ENCODE measurements around the gene TPK1.

TPK1 gene

DNA sequence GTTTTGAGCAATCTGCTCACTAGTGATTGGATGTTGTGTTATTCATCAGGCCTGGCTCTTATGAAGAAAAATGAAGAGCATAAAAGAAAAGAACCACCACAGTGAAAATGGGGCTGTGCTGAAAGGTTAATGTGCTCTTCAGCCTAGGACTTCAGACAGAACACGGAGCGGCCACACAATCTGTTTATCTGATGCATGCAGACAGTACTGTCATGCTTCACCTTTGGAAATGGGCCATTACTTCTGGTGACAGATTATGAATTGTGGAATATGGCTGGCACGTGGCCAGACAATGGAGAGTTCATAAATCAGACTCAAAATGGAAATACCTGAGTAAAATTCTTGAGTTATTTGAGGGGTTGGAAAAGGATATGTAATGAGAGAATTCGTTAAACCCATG lies 346.3 kb downstream of the TPK1 start:
- no peaks in the 10 kb centered on the region for H3K36me3 ChIP-seq (ENCODE audit: insufficient read depth, low read length)
- H3K9me3 ChIP-seq (replicated peaks; ENCODE audit: low read length) = no peaks in the 10 kb centered on the region
- no peak overlapping the region for H3K4me2 ChIP-seq (ENCODE audit: low read length)
- H3K4me1 ChIP-seq (ENCODE audit: control insufficient read depth, insufficient read depth, low read length) = no peaks in the 10 kb centered on the region
- H3K27me3 ChIP-seq (ENCODE audit: control insufficient read depth, insufficient read depth, low read length) = no peaks in the 10 kb centered on the region
- no peak overlapping the region for H3K9ac ChIP-seq (ENCODE audit: low read depth, low read length)
- H3K4me3 ChIP-seq (ENCODE audit: low read length) = no peak overlapping the region

DNA sequence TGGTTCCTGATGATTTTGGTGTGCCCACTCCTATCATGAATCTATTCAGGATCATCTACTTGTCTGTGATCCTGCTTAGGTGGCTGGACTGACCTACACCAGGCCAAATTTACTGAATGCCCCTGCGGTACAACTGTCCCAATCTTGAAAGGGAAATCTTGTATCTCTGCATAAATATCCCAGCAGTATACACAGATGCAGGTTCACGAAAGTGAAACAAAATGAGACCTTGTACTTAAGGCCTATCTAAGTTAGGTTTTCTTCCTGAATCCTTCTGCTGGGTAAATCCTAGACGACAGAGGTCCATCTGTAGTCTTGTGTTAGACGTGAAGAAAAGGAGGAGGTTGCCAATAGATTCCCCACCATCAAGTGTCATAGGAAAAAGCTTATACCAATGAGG lies 346.9 kb downstream of the TPK1 start:
- Histone ChIP-seq H3K9me3 (replicated peaks; ENCODE audit: low read length) (no peaks in the 10 kb centered on the region), H3K4me1 (ENCODE audit: control insufficient read depth, insufficient read depth, low read length) (no peaks in the 10 kb centered on the region), H3K4me3 (ENCODE audit: low read length) (no peak overlapping the region), H3K4me2 (ENCODE audit: low read length) (no peak overlapping the region), H3K27me3 (ENCODE audit: control insufficient read depth, insufficient read depth, low read length) (no peaks in the 10 kb centered on the region), H3K9ac (ENCODE audit: low read depth, low read length) (no peak overlapping the region), H3K36me3 (ENCODE audit: insufficient read depth, low read length) (no peaks in the 10 kb centered on the region)

- Histone ChIP-seq H3K4me1 (ENCODE audit: control insufficient read depth, insufficient read depth, low read length) (no peaks in the 10 kb centered on the region), H3K36me3 (ENCODE audit: insufficient read depth, low read length) (no peaks in the 10 kb centered on the region), H3K9ac (ENCODE audit: low read depth, low read length) (no peak overlapping the region), H3K4me3 (ENCODE audit: low read length) (no peak overlapping the region), H3K4me2 (ENCODE audit: low read length) (no peak overlapping the region), H3K9me3 (replicated peaks; ENCODE audit: low read length) (no peaks in the 10 kb centered on the region), H3K27me3 (ENCODE audit: control insufficient read depth, insufficient read depth, low read length) (no peaks in the 10 kb centered on the region)
These were observed 348.0 kb downstream of the TPK1 start for GRCh38 chr7:144487901-144488300.

GRCh38 chr7:144484445-144484844 lies 351.4 kb downstream of the TPK1 start:
- Histone ChIP-seq H3K36me3 (ENCODE audit: insufficient read depth, low read length) (no peaks in the 10 kb centered on the region), H3K4me2 (ENCODE audit: low read length) (no peak overlapping the region), H3K4me3 (ENCODE audit: low read length) (no peak overlapping the region), H3K27me3 (ENCODE audit: control insufficient read depth, insufficient read depth, low read length) (no peaks in the 10 kb centered on the region), H3K9me3 (replicated peaks; ENCODE audit: low read length) (no peaks in the 10 kb centered on the region), H3K4me1 (ENCODE audit: control insufficient read depth, insufficient read depth, low read length) (no peaks in the 10 kb centered on the region), H3K9ac (ENCODE audit: low read depth, low read length) (no peak overlapping the region)

GRCh38 chr7:144483189-144483588 lies 352.7 kb downstream of the TPK1 start:
- no peaks in the 10 kb centered on the region for H3K27me3 ChIP-seq (ENCODE audit: control insufficient read depth, insufficient read depth, low read length)
- H3K36me3 ChIP-seq (ENCODE audit: insufficient read depth, low read length) = no peaks in the 10 kb centered on the region
- no peak overlapping the region for H3K9ac ChIP-seq (ENCODE audit: low read depth, low read length)
- H3K4me3 ChIP-seq (ENCODE audit: low read length) = no peak overlapping the region
- no peaks in the 10 kb centered on the region for H3K4me1 ChIP-seq (ENCODE audit: control insufficient read depth, insufficient read depth, low read length)
- no peaks in the 10 kb centered on the region for H3K9me3 ChIP-seq (replicated peaks; ENCODE audit: low read length)
- H3K4me2 ChIP-seq (ENCODE audit: low read length) = no peak overlapping the region

DNA sequence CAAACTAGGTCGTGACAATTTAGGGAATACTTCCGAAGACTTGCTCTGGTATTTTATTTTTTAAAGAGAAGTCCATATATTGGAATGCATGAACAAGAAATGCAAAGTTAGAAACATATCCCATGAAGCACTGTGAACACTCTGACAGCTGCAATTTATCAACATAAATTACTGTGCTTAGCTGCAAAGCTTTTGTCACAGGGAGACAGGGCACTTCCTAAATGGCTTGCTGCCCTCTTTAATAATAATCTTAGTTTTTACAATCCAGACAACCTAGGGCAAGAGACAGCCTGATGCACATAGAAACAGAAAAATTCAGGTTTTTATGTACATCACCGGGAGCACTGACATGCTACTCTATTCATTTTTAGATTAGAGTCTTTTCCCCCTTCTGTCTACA lies 354.0 kb downstream of the TPK1 start:
- H3K4me2 ChIP-seq (ENCODE audit: low read length) = no peak overlapping the region
- no peaks in the 10 kb centered on the region for H3K36me3 ChIP-seq (ENCODE audit: insufficient read depth, low read length)
- H3K27me3 ChIP-seq (ENCODE audit: control insufficient read depth, insufficient read depth, low read length) = no peaks in the 10 kb centered on the region
- H3K4me1 ChIP-seq (ENCODE audit: control insufficient read depth, insufficient read depth, low read length) = no peaks in the 10 kb centered on the region
- H3K4me3 ChIP-seq (ENCODE audit: low read length) = no peak overlapping the region
- no peaks in the 10 kb centered on the region for H3K9me3 ChIP-seq (replicated peaks; ENCODE audit: low read length)
- H3K9ac ChIP-seq (ENCODE audit: low read depth, low read length) = no peak overlapping the region

DNA sequence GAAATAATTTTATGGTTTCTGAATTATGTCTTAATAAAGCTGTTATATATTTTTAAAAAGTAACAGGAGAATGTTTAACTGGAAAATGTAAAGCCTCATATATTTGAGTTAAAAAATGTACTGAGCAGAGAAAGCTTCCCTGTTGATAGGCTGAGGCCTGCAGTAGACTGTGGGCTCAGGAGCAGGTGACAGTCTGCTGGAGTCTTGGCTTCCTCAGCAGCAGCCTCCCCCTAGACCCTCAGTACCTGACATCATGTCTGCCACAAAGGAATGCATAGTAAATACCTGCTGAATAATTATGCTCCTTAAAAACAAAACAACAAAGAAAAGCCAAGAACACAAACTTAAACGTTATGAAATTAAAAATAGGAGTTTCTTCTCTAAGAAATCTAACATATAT lies 358.5 kb downstream of the TPK1 start:
- Histone ChIP-seq H3K4me1 (ENCODE audit: control insufficient read depth, insufficient read depth, low read length) (no peaks in the 10 kb centered on the region), H3K9me3 (replicated peaks; ENCODE audit: low read length) (no peaks in the 10 kb centered on the region), H3K36me3 (ENCODE audit: insufficient read depth, low read length) (no peaks in the 10 kb centered on the region), H3K4me3 (ENCODE audit: low read length) (no peak overlapping the region), H3K27me3 (ENCODE audit: control insufficient read depth, insufficient read depth, low read length) (no peaks in the 10 kb centered on the region), H3K4me2 (ENCODE audit: low read length) (no peak overlapping the region), H3K9ac (ENCODE audit: low read depth, low read length) (no peak overlapping the region)

DNA sequence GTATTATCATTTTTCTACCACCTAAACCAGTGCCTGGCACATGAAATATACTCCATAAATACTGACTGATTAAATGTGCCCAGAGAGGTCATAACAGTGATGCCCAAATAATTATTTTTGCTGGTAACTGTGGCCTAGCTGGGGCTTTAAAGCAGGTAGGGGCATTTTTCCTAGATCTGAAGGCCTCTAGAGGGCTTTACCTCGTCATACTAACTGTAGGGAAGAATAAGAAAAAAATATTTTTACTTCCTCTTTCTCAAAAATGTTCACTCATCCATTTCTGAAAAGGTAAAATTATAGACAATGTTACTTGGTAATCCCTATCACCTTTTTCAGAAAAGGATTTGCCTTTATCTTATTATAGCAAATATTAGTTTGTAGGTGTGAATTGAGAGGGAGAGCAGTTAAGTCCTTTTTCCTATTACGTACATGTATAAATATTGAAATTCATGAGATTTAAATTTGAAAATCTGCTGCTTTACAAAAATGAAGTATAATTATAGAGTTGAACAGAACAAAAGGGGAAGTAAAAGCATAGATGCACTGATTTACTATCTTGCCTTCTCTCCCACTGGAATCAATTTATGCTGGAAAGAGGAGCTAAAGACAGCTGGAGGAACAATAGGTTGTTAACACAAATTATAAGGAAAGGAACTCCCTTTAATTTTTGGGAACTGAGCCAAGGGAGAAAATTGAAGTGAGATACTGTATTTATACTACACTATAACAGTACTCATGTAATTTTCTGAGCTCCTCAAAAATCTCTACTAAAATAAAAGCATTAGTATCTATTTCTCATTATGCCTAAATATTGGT lies 360.8 kb downstream of the TPK1 start:
- Histone ChIP-seq H3K36me3 (ENCODE audit: insufficient read depth, low read length) (no peaks in the 10 kb centered on the region), H3K9ac (ENCODE audit: low read depth, low read length) (no peak overlapping the region), H3K4me3 (ENCODE audit: low read length) (no peak overlapping the region), H3K27me3 (ENCODE audit: control insufficient read depth, insufficient read depth, low read length) (no peaks in the 10 kb centered on the region), H3K4me1 (ENCODE audit: control insufficient read depth, insufficient read depth, low read length) (no peaks in the 10 kb centered on the region), H3K9me3 (replicated peaks; ENCODE audit: low read length) (no peaks in the 10 kb centered on the region), H3K4me2 (ENCODE audit: low read length) (no peak overlapping the region)

DNA sequence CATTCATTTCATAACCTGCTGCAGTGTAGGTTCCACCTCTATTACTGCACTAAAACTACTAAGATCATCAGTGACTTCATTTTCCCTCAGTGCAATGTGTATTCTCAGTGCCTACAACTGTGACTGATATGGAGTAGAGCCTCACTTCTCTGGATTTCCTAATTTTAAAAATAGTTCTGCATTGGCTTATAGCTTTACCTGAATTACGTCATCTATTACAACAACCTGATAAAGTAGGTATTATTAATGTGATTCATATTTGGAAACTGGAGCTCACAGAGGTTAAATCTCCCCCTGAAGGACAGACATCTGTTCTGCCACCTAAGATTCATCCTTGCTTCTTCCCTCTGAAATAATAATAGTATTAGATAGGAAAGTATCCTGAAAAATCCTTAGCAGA lies 361.5 kb downstream of the TPK1 start:
- Histone ChIP-seq H3K27me3 (ENCODE audit: control insufficient read depth, insufficient read depth, low read length) (no peaks in the 10 kb centered on the region), H3K4me2 (ENCODE audit: low read length) (no peak overlapping the region), H3K9me3 (replicated peaks; ENCODE audit: low read length) (no peaks in the 10 kb centered on the region), H3K36me3 (ENCODE audit: insufficient read depth, low read length) (no peaks in the 10 kb centered on the region), H3K4me3 (ENCODE audit: low read length) (no peak overlapping the region), H3K9ac (ENCODE audit: low read depth, low read length) (no peak overlapping the region), H3K4me1 (ENCODE audit: control insufficient read depth, insufficient read depth, low read length) (no peaks in the 10 kb centered on the region)

- no peaks in the 10 kb centered on the region for H3K4me1 ChIP-seq (ENCODE audit: control insufficient read depth, insufficient read depth, low read length)
- H3K36me3 ChIP-seq (ENCODE audit: insufficient read depth, low read length) = no peaks in the 10 kb centered on the region
- H3K9me3 ChIP-seq (replicated peaks; ENCODE audit: low read length) = no peaks in the 10 kb centered on the region
- H3K9ac ChIP-seq (ENCODE audit: low read depth, low read length) = no peak overlapping the region
- no peaks in the 10 kb centered on the region for H3K27me3 ChIP-seq (ENCODE audit: control insufficient read depth, insufficient read depth, low read length)
- H3K4me3 ChIP-seq (ENCODE audit: low read length) = no peak overlapping the region
- no peak overlapping the region for H3K4me2 ChIP-seq (ENCODE audit: low read length)
These were observed 361.9 kb downstream of the TPK1 start for GRCh38 chr7:144473908-144474307.

DNA sequence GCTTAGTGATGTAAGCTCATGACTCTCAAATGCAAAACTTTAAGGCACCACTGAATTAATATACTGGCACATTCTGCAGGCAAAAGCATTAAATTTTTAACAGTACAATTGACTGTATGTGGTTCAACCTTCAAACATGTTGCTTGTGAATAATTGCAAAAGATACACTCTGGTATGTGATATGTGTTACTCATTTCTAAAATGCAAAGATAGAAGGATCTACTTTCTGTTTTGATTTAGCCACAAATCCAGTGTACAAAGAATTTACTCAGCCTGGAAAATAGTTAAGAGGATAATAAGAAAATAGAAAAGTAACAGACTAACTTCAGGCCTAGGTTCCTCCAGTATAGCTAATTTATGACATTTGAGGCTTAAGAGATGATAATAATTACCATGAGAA lies 365.8 kb downstream of the TPK1 start:
- H3K9me3 ChIP-seq (replicated peaks; ENCODE audit: low read length) = no peaks in the 10 kb centered on the region
- H3K4me1 ChIP-seq (ENCODE audit: control insufficient read depth, insufficient read depth, low read length) = no peaks in the 10 kb centered on the region
- H3K27me3 ChIP-seq (ENCODE audit: control insufficient read depth, insufficient read depth, low read length) = no peaks in the 10 kb centered on the region
- H3K36me3 ChIP-seq (ENCODE audit: insufficient read depth, low read length) = no peaks in the 10 kb centered on the region
- H3K4me2 ChIP-seq (ENCODE audit: low read length) = no peak overlapping the region
- H3K4me3 ChIP-seq (ENCODE audit: low read length) = no peak overlapping the region
- H3K9ac ChIP-seq (ENCODE audit: low read depth, low read length) = no peak overlapping the region

- H3K36me3 ChIP-seq (ENCODE audit: insufficient read depth, low read length) = no peaks in the 10 kb centered on the region
- H3K4me3 ChIP-seq (ENCODE audit: low read length) = no peak overlapping the region
- no peaks in the 10 kb centered on the region for H3K27me3 ChIP-seq (ENCODE audit: control insufficient read depth, insufficient read depth, low read length)
These were observed 366.7 kb downstream of the TPK1 start for GRCh38 chr7:144468990-144469732.

More at GRCh38 chr7:144468990-144469732, 366.7 kb downstream of the TPK1 start:
- Histone ChIP-seq H3K9ac (ENCODE audit: low read depth, low read length) (no peak overlapping the region), H3K4me1 (ENCODE audit: control insufficient read depth, insufficient read depth, low read length) (no peaks in the 10 kb centered on the region), H3K9me3 (replicated peaks; ENCODE audit: low read length) (no peaks in the 10 kb centered on the region), H3K4me2 (ENCODE audit: low read length) (no peak overlapping the region)

All from skeletal muscle satellite cell (primary cell).